ENCODE results near the gene C3orf22.

Gene C3orf22

GRCh38 chr3:126511291-126511690, 47.4 kb downstream of the C3orf22 start:
- no peak for DNase-seq

DNA sequence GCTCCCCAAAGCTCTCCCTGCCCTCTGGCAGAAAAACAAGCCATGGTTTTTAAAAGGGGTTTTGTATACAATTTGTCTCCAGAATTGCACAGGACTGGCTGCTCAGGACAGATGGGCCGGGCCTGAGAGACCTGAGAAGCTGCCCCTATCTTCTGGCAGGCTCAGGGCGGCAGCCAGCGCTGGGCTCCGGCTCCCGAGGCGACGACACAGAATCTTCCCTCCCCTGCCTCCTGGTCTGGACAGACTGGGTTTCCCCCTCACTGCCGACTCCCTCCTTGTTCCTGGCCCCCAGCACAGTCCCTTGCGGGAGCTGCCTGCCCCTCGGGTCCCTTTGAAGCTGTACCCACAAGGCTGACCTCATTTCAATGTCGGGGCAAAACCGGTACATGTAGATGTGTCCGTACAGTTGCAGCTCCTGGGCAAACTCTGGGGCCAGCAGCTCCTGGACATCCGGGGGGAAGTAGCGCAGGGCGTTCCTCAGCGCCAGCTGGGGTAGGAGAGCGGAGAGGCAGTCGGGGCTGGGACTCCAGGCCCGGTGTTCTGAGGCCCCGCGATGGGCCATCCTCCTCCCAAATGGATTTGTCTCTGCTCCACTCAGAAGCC, 48.3 kb downstream of the C3orf22 start:
- no peak for DNase-seq

DNA sequence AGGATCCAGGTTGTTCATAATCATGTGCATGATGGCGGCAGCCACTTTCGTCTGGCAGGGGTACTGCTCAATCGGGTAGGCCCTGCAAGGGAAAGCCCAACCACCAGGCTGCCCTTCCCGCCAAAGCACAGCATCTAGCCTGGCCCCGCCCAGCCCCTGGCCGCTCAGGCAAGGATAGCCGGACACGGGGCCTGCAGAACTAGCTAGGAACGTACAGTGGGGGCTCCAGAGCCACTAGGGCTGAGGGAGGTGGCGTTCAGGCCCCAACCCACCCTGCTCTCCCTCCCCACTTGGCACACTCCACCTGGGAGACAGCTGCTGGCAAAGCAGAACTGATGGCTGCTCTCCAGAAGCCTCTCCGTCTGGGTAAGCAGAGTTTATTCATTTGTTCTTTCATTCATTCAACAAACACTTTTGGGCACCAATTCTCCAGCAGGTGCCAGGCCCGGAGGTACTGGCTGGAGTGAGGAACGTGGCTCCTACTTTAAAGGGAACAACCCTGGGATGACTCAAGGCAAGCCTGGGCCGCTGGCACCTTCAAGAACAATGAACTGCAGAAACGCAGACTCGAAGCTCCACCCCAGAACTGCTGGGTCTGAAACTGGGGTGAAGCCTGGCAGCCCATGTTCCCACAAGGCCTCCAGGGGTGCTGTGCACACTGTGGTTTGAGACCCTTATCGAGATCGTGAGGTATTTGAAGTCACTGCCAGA, 49.0 kb downstream of the C3orf22 start:
- no peak for DNase-seq

GRCh38 chr3:126508564-126508964, 50.2 kb downstream of the C3orf22 start:
- no peak for DNase-seq

GRCh38 chr3:126507886-126508285, 50.8 kb downstream of the C3orf22 start:
- DNase-seq = no peak

- no peak for DNase-seq
Measured at GRCh38 chr3:126503701-126504100, 55.0 kb downstream of the C3orf22 start.

- DNase-seq = no peak
Measured at GRCh38 chr3:126502656-126503055, 56.1 kb downstream of the C3orf22 start.

DNA sequence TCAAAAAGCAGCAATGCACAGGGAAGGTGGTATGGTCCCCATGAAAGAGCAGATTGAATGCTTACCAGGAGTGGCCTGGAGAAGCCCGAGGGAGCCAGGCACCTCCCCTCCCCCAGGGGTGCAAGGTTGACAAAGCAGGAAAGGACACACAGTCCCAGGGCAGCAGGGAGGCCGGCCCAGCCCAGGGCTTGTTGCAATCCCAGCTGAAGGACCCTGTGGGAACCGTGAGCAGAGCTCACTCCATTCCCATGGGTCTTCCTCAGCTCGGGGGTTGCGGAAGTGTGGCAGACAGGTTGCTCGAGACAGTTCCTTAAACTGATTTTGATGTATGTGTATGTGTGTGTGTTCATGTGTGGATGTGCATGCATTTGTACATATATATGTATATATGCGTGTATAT, 57.0 kb downstream of the C3orf22 start:
- no peak for DNase-seq

GRCh38 chr3:126501054-126501453, 57.7 kb downstream of the C3orf22 start:
- DNase-seq = no peak

- DNase-seq = no peak
Measured at GRCh38 chr3:126500016-126500415, 58.7 kb downstream of the C3orf22 start.

Measured in GDM1 (cell line).